ENCODE measurements around the gene EPN1. TPM values are rescaled to one million over a fixed set of nuclear protein-coding genes. Genes with fewer than 3 reads are reported as not detected.
A peak's percentile ranks its signal among the peaks of the same experiment; 100 is the strongest.

The EPN1 gene
- total and polyA plus RNA-seq, 2 of the 13 experiments (the other 11 are each of a cell fraction or from before 2014, with no cell fraction given), result 28.9 to 31.7 TPM

DNA sequence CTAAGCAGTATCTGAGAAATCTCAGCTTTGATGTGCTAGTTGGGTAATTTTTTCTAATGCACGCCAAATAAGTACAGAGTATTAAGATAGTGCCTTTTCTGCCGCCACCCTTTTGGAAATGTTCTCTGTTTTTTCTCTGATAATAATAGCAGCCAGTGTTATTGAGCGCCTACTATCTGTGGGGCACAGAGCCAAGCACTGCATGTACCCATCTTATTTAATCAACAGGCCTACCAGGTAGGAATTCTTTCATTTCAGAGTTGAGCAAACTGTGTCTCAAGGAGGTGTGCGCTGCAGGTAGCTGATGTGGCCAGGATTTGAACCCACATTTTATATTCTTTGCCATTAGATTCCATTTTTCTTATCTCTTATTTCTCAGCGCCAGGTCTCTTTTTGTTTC lies 1.4 kb downstream of the EPN1 start:
- in situ Hi-C loops (cut with HindIII; ENCODE audit: extremely low pct_ligation_motif_present, low pct_unique_long_range_greater_than_20kb), result no loop called here

DNA sequence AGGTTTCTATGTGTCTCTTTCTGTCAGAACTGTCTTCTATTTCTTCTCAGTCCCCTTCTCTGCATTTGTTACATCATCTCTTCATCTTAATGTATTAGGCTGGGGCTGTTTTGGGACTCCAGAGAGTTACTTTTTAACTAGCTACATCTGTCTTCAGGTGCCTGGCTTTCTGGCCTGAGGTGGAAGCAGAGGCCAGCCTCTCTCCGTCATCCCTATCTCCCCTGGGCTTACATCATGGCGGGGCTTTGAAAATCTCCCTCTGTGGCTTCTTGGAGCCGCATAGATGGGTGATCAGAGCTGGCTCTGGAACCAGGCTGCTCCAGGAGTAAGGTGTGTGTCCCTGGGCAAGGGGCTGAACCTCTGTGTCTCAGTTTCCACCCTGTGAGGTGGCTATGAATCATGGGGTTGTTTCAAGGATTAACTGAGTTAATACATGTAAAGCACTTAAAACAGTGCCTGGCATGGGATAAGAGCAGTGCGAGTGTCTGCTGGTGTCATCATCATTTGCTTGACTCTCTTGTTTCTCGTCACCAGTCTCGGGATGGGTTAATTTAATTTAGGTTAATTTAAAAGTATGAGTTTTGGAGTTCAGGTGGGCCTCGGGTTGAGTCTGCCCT lies 2.0 kb downstream of the EPN1 start:
- Histone ChIP-seq H3K9ac (ENCODE audit: insufficient read depth, low read depth, low read length) (peak overlapping the region; percentile 94), H4K20me1 (ENCODE audit: insufficient read depth, low read length) (peaks cover 5% of the 10 kb centered on the region; the same call in 1 of the 2 replicates), H3K27ac (ENCODE audit: extremely low read length, insufficient read depth, low read length) (peak overlapping the region; percentile 62), H3K4me1 (ENCODE audit: insufficient read depth, low read length) (peaks cover 54% of the 10 kb centered on the region), H2AFZ (ENCODE audit: low read length) (no peak overlapping the region), H3K9me3 (ENCODE audit: low read length) (no peaks in the 10 kb centered on the region), H3K36me3 (replicated peaks in 1 of 2; ENCODE audit: control insufficient read depth in 1 of 2, insufficient read depth in 2 of 2, low read length in 2 of 2) (peaks cover 26 to 57% of the 10 kb centered on the region in 2 experiments; a peak in 4 of 5 replicates), H3K79me2 (ENCODE audit: insufficient read depth, low read length) (peaks cover 65% of the 10 kb centered on the region), H3K4me3 (replicated peaks in 1 of 3; ENCODE audit: insufficient read depth in 1 of 3, low read depth in 2 of 3, low read length in 3 of 3) (peak overlapping the region; percentile 77 to 89 (median 89); a peak in 5 of 6 replicates), H3K27me3 (ENCODE audit: control insufficient read depth in 1 of 2, insufficient read depth in 2 of 2, low read length in 2 of 2) (no peaks in the 10 kb centered on the region; a peak in 1 of 5 replicates), H3K4me2 (ENCODE audit: low read depth, low read length) (peak overlapping the region; percentile 64)
- intact Hi-C loops (cut with micrococcal nuclease; ENCODE audit: unreplicated experiment), result no loop called here
- 84% methylated on average over 7 of the region's 7 CpGs for WGBS (ENCODE audit: low lambda C conversion rate)
- no peak for DNase-seq (ENCODE audit: low spot score)
- POLR2A ChIA-PET, result no interaction called here
- TF ChIP-seq ZNF432 (CRISPR knock-in tag; IDR thresholded peaks at IDR 0.05; ENCODE audit: borderline replicate concordance) (no peak), ZNF460 (CRISPR knock-in tag; IDR thresholded peaks at IDR 0.05; ENCODE audit: borderline replicate concordance) (no peak), ERF (CRISPR knock-in tag; IDR thresholded peaks at IDR 0.05) (no peak), CC2D1A (CRISPR knock-in tag; IDR thresholded peaks at IDR 0.05) (no peak), ZKSCAN5 (CRISPR knock-in tag; IDR thresholded peaks at IDR 0.05) (no peak)
- in situ Hi-C loops (cut with HindIII; ENCODE audit: extremely low pct_ligation_motif_present, low pct_unique_long_range_greater_than_20kb), result no loop called here
- no peak for FAIRE-seq
- CTCF ChIA-PET (ENCODE audit: low intra/inter-chr PET ratio, low total read pairs), result no interaction called here
- ATAC-seq, result no peak
- no TSS peak for BruUV-seq (replicated peaks)

More for the DNA sequence above, 1.4 kb downstream of the EPN1 start:
- peaks cover 48% of the 10 kb centered on the region for H3K4me1 ChIP-seq (ENCODE audit: insufficient read depth, low read length)
- no peak for FAIRE-seq
- peaks cover 67% of the 10 kb centered on the region for H3K79me2 ChIP-seq (ENCODE audit: insufficient read depth, low read length)
- no peak overlapping the region for H2AFZ ChIP-seq (ENCODE audit: low read length)
- ChIA-PET CTCF (ENCODE audit: low intra/inter-chr PET ratio, low total read pairs) (no interaction called here), POLR2A (no interaction called here)
- TSS peak; percentile 46 for BruUV-seq (replicated peaks)
- intact Hi-C loops (cut with micrococcal nuclease; ENCODE audit: unreplicated experiment), result no loop called here
- whole genome bisulfite sequencing (ENCODE audit: low lambda C conversion rate), result 88% methylated on average over 5 of the region's 5 CpGs
- H3K4me2 ChIP-seq (ENCODE audit: low read depth, low read length), result peak overlapping the region; percentile 64
- H3K36me3 ChIP-seq (replicated peaks in 1 of 2; ENCODE audit: control insufficient read depth in 1 of 2, insufficient read depth in 2 of 2, low read length in 2 of 2), result peaks cover 27 to 54% of the 10 kb centered on the region in 2 experiments; a peak in 4 of 5 replicates
- H3K27ac ChIP-seq (ENCODE audit: extremely low read length, insufficient read depth, low read length), result peak overlapping the region; percentile 62
- peak; percentile 96 for TF ChIP-seq ZNF205 (CRISPR knock-in tag; IDR thresholded peaks at IDR 0.05)
- TF ChIP-seq ZNF841 (CRISPR knock-in tag; IDR thresholded peaks at IDR 0.05; ENCODE audit: borderline replicate concordance), result no peak
- H3K4me3 ChIP-seq (replicated peaks in 1 of 3; ENCODE audit: insufficient read depth in 1 of 3, low read depth in 2 of 3, low read length in 3 of 3), result peak overlapping the region; percentile 77 to 89 (median 89)
- no peaks in the 10 kb centered on the region for H3K9me3 ChIP-seq (ENCODE audit: low read length)
- no peaks in the 10 kb centered on the region; a peak in 1 of 5 replicates for H3K27me3 ChIP-seq (ENCODE audit: control insufficient read depth in 1 of 2, insufficient read depth in 2 of 2, low read length in 2 of 2)
- H4K20me1 ChIP-seq (ENCODE audit: insufficient read depth, low read length), result peaks cover 7% of the 10 kb centered on the region
- DNase-seq (ENCODE audit: low spot score), result no peak
- ATAC-seq, result no peak
- peak overlapping the region; percentile 94 for H3K9ac ChIP-seq (ENCODE audit: insufficient read depth, low read depth, low read length)
